GM21529 (cell line): ENCODE data around the gene SRGAP2C.
"Not testable (repeated sequence)": the region's sequence is repeated elsewhere in the genome, so short reads cannot be mapped to it uniquely, and the experiment has no call there.

Experiments
- ATAC-seq: cut with Tn5 transposase; IDR thresholded peaks from one replicate; pipeline ENCODE4 v1.9.1; 2021; ENCODE audit not compliant: unreplicated experiment

The SRGAP2C gene

DNA sequence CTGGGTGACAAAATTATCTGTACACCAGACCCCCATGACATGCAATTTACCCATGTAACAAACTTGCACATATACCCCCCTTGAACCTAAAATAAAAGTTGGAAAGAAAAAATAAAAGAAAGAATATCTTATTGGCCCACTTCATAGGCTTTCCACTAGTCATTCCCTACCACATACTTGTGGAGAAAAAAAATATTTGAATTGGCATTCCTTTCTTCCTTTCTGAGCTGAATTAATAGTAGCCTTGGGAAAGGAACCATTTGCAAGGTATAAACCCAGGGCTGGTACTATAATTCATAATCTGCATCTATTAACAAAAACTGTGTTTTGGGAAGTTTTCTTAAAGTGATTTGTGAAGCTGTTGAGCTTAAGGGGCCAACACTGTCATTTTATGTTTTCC lies 140.0 kb downstream of the SRGAP2C start:
- not testable (repeated sequence) for ATAC-seq

DNA sequence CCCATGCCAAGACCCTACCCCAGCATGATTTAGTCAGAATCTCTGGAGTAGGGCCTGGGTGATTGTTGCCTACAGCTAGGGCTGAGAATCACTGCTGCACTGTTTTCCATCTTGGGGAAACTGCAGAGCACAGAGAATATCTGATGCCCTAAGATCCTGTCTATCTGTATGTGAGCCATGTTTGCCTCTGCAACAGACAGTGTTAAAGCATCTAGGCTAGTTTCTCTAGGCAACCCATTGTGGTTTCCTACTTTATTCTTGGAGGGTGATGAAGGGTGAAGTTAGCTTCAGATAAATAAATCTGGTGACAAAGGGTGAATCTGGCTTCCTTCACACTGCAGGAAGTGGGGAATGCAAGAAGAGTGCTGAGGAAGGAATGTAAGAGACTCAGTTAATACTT lies 147.4 kb downstream of the SRGAP2C start:
- not testable (repeated sequence) for ATAC-seq

- ATAC-seq: not testable (repeated sequence)
These were observed 148.1 kb downstream of the SRGAP2C start for GRCh38 chr1:121332599-121333562.

DNA sequence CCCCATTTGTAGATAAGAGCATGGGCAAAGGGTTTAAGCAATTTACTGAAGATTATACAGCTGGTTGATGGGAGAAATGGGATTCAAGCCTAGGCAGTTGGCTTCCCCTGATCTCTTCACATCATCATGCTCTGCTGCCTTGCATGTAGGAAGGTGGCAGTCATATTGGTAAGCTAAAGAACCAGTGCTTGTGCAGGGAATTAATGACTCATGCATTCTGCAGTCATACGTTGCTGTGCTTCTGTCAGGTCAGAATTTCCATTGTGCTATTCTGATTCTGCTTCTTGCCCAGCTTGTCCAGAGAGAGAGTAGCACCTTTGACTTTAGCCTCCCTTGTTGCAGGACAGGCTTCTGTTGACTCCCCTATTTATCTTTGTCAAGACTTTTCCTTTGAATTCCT lies 153.2 kb downstream of the SRGAP2C start:
- peak; percentile 62 for ATAC-seq

- peak; percentile 69 for ATAC-seq
These were observed 154.8 kb downstream of the SRGAP2C start for GRCh38 chr1:121339611-121340010.

DNA sequence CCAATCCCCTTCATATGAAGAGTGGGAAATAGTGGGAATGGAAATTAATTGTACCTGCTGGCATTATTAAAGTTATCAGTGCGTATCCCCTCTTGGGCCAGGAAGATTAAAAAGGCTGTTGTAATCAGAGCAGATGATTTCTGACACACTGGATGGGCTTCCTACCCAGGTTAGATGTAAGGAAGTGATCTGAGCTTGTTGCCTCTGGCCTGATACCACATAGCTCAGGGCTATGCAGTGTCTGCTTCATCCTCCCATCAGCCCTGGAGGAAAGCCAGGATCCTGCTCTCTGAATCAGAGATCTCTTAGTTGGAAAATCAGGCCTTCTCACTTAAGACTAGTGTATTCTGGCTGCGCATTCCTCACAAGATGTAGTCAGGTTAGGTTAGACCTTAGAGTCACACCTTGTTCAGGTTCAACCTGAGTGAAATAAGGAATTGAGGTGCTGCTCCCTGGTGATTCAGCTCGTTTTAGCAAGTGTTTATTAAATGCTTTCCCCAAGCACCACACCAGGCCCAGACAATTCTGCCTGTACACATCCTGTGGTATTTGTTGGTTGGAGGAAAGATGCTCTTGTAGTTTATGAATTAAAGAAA lies 158.6 kb downstream of the SRGAP2C start:
- ATAC-seq: not testable (repeated sequence)

- ATAC-seq: not testable (repeated sequence)
These were observed 159.6 kb downstream of the SRGAP2C start for GRCh38 chr1:121344355-121344754.

DNA sequence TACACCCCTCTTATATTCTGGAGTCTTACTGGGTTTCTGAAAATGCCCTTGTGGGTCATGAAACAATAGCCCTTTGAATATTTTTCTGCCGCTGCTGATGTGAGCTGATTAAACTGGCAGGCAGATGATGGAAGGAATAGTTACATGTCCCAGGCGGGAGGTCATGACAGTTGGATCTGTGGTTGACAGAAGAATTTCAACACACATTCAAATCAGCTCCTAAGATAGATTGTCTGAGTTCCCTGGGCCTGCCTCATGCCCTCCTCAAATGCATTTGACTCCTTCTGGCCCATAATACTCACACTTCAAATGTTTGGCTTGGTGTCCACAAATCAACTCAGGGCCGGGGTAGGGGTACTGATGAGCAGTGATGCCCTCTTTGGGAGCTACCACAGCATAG lies 161.9 kb downstream of the SRGAP2C start:
- not testable (repeated sequence) for ATAC-seq

GRCh38 chr1:121347476-121347875 lies 162.7 kb downstream of the SRGAP2C start:
- not testable (repeated sequence) for ATAC-seq

DNA sequence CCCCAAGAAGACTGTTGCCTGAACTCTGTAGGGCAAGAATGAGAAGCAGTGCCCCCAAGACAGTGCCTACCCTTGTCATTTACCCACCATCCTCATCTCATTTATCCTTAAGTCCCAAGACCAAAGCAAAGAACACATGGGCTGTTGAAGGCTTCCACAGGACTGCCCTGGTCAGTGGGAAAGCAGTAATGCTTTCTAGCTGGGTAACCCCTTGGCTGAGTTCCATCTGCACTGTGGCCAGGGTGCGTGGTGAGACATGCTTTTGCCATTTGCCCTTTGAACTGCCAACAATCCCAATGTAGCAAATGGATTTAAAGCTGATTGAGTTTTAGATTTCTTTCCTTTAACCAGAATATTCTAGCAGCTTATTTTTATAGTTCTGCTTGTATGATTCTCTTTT lies 163.3 kb downstream of the SRGAP2C start:
- not testable (repeated sequence) for ATAC-seq

GRCh38 chr1:121349332-121349967 lies 164.7 kb downstream of the SRGAP2C start:
- ATAC-seq: not testable (repeated sequence)

- not testable (repeated sequence) for ATAC-seq
These were observed 171.1 kb downstream of the SRGAP2C start for GRCh38 chr1:121355711-121356420.

- ATAC-seq: not testable (repeated sequence)
These were observed 172.0 kb downstream of the SRGAP2C start for GRCh38 chr1:121356819-121357218.

DNA sequence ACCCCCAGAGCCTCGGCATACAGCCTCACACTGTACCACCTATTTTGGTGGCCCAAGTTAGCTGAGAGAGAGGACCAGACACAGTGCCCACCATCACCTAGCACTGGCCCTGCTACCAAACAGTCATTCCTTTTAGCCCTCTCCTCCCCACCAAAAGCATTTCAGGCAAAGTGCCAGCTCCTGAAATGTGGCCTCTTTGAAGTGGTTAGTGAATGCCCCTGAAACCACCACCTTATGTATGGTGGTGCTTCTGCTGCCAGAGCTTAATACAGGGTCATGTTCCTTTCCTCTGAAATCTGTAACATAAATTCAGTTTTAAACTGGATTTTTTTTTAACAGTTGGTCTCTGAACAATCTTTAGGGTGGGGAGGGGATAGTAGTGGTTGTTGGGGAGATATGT lies 175.8 kb downstream of the SRGAP2C start:
- ATAC-seq: not testable (repeated sequence)

DNA sequence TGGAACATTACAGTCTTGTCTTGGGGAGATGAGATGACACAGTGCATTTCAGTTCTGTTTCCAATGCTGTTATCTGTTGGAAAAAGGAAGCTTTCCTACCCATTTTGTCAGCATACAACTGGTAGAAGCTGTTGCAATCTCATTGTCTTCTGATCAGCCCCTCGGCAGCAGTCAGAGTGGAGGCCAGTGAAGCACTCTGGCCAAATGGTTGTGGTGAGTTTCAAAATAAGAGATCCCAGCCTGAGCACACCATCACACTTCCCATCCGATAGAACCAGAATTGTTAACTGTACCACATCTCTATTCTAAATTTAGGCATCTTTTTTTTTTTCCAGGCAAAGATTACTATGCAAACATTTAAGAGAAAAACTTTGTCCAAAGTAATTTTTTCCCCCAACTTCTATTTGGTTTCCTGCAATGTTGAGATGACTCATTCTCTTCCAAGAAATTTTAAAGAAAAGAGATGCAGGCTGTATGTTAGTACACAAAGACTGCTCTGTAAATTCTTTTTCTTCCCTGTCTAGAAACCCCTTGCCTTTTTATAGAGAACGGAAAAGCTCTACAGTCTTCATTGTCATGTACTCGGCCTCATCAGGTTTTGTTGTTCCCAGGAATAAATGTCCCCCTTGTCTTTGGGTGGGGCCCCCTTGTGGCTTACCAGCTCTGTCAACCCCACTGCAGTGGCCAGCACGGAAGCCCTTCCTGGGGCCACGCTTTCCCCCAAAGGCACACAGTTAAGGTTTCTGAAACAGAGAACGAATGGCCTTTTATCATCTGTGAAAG lies 176.9 kb downstream of the SRGAP2C start:
- ATAC-seq: not testable (repeated sequence)

DNA sequence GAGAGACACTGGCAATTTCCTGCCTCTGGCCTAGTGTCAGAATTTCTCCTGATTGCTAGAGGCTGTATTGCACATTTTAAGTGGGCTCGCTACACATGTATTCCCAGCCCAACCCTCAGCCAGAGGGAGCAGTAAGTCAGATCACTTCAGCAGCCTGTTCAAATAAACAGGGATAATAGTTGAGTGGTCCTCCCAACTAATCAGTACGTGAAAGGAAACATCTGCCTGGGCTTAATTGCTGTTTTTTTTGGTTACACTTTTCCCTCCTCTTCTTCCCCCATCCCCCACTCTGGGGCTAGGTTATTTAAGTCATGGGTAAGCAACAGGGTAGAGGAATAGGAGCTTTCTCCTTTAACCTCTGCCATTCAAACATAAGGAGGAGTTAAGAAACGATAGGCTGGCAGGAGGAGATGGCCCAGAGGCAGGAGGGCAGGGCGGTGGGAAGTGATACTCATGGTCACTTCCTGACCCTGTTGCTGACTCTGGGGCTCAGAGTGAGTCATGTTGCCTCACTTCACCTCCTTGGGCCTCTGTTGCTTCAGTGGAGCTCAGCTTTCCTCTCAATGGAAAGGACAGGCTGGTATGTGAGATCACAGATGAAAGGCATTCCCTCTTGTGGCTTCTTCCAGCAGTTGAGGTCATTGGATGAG lies 177.6 kb downstream of the SRGAP2C start:
- not testable (repeated sequence) for ATAC-seq

DNA sequence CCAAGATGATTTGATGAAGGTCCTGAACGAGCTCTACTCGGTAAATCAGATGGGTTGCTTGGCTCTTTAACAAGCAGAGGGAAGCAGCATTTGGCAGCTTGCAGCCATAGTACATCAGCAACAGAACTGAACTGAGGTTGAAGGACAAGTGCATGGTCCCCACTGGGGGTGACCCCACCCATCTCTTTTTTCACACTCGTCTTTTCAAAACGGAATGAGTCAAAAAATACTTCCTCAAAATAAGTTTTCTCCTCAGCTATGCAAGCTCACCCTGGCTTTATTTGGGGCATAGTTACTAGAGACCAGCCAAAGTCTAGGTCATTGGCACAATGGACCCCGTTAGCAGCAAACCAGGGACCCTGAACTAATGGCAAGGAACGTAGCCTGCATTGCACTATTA lies 180.5 kb downstream of the SRGAP2C start:
- not testable (repeated sequence) for ATAC-seq

- ATAC-seq: not testable (repeated sequence)
These were observed 180.9 kb downstream of the SRGAP2C start for GRCh38 chr1:121365723-121366122.

DNA sequence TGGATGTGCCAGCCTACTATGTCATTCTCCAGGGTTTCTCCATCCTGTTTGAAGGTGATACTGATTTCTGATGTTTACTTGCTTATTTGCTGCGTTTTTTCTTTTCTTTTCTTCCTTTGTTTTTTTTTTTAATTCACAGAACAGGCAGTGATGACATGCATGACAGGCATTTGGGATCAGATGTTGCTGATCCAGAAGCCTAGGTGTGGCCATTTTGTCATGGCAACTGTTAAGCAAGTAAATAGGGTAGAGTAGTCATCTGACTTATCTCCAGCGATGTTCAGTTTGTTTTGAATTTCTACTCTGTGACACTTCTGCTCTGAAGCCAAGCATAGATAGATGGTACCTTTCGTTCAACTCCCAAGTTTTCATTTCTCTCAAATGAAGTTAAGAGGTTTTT lies 181.4 kb downstream of the SRGAP2C start:
- not testable (repeated sequence) for ATAC-seq

GRCh38 chr1:121368910-121369309 lies 184.1 kb downstream of the SRGAP2C start:
- not testable (repeated sequence) for ATAC-seq
